ENCODE results near the gene AUTS2. TPM values are rescaled to one million over a fixed set of nuclear protein-coding genes. Genes with fewer than 3 reads are reported as not detected.

The AUTS2 gene
- polyA plus RNA-seq, 3 donors, result 0.08 to 0.35 TPM; not detected in 1

GRCh38 chr7:70837589-70837988, 1239.3 kb downstream of the AUTS2 start:
- Histone ChIP-seq H3K4me1 (ENCODE audit: control insufficient read depth in 1 of 2, insufficient read depth in 2 of 2, low read length in 2 of 2) (no peaks in the 10 kb centered on the region), H3K36me3 (replicated peaks in 1 of 2; ENCODE audit: control insufficient read depth in 1 of 2, insufficient read depth in 2 of 2, low read length in 2 of 2) (no peaks in the 10 kb centered on the region), H3K27ac (ENCODE audit: low read depth in 1 of 2, low read length in 2 of 2) (no peak overlapping the region), H3K9ac (ENCODE audit: insufficient read depth, low read length, poor library complexity, severe bottlenecking) (no peak overlapping the region), H3K4me3 (replicated peaks in 1 of 3; ENCODE audit: low read depth in 2 of 3, low read length in 3 of 3) (no peak overlapping the region), H4K20me1 (ENCODE audit: insufficient read depth, low read length) (no peaks in the 10 kb centered on the region), H3K79me2 (ENCODE audit: insufficient read depth, low read length) (no peaks in the 10 kb centered on the region), H2AFZ (ENCODE audit: insufficient read depth, low read depth, low read length, poor library complexity, severe bottlenecking) (no peak overlapping the region), H3K4me2 (replicated peaks; ENCODE audit: extremely low read depth, low read length, poor library complexity, severe bottlenecking) (no peak overlapping the region), H3K9me3 (replicated peaks in 1 of 2; ENCODE audit: control insufficient read depth in 1 of 2, insufficient read depth in 1 of 2, low read length in 2 of 2) (peaks cover 0 to 11% of the 10 kb centered on the region in 2 donors), H3K27me3 (ENCODE audit: control insufficient read depth in 2 of 2, insufficient read depth in 2 of 2, low read length in 2 of 2) (no peaks in the 10 kb centered on the region)
- 100% methylated on average over 1 of the region's 4 CpGs for WGBS (ENCODE audit: insufficient coverage)
- TF ChIP-seq CTCF (IDR thresholded peaks at IDR 0.05), result no peak
- no peak overlapping the region for H3K27ac Mint-ChIP-seq
- no peaks in the 10 kb centered on the region for H3K36me3 Mint-ChIP-seq
- no peaks in the 10 kb centered on the region for H3K4me1 Mint-ChIP-seq
- no peak overlapping the region for H3K4me3 Mint-ChIP-seq
- no peak for DNase-seq
- intact Hi-C loops (cut with micrococcal nuclease), result no loop called here
- peaks cover 0 to 5% (median 3%) of the 10 kb centered on the region in 3 donors for H3K27me3 Mint-ChIP-seq (ENCODE audit: low read depth in 3 of 3)
- H3K9me3 Mint-ChIP-seq, result peaks cover 2 to 15% (median 4%) of the 10 kb centered on the region in 7 donors

DNA sequence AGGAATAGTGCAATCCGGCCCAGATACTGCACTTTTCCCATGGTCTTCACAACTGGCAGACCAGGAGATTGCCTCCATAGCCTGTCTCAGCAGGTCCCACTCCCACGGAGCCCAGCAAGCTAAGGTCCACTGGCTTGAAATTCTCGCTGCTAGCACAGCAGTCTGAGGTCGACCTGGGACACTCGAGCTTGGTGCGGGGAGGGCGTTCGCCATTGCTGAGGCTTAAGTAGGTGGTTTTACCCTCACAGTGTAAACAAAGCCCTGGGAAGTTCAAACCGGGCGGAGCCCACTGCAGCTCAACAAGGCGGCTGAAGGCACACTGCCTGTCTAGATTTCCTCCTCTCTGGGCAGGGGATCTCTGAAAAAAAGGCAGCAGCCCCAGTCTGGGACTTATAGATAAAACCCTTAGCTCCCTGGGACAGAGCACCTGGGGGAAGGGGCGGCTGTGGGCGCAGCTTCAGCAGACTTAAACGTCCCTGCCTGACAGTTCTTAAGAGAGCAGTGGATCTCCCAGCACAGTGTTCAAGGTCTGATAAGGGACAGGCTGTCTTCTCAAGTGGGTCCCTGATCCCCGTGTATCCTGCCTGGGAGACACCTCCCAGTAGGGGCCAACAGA, 1240.1 kb downstream of the AUTS2 start:
- no peak overlapping the region for H3K4me3 Mint-ChIP-seq
- no peaks in the 10 kb centered on the region for H3K36me3 ChIP-seq (replicated peaks in 1 of 2; ENCODE audit: control insufficient read depth in 1 of 2, insufficient read depth in 2 of 2, low read length in 2 of 2)
- no peak overlapping the region for H3K27ac Mint-ChIP-seq
- no peak overlapping the region for H3K4me3 ChIP-seq (replicated peaks in 1 of 3; ENCODE audit: low read depth in 2 of 3, low read length in 3 of 3)
- no peaks in the 10 kb centered on the region for H3K27me3 ChIP-seq (ENCODE audit: control insufficient read depth in 2 of 2, insufficient read depth in 2 of 2, low read length in 2 of 2)
- no peak overlapping the region for H3K27ac ChIP-seq (ENCODE audit: low read depth in 1 of 2, low read length in 2 of 2)
- 87% methylated on average over 12 of the region's 15 CpGs for WGBS (ENCODE audit: insufficient coverage)
- DNase-seq, result no peak
- no peaks in the 10 kb centered on the region for H3K36me3 Mint-ChIP-seq
- H3K4me1 ChIP-seq (ENCODE audit: control insufficient read depth in 1 of 2, insufficient read depth in 2 of 2, low read length in 2 of 2), result no peaks in the 10 kb centered on the region
- no peaks in the 10 kb centered on the region for H3K4me1 Mint-ChIP-seq
- H2AFZ ChIP-seq (ENCODE audit: insufficient read depth, low read depth, low read length, poor library complexity, severe bottlenecking), result no peak overlapping the region
- H3K4me2 ChIP-seq (replicated peaks; ENCODE audit: extremely low read depth, low read length, poor library complexity, severe bottlenecking), result no peak overlapping the region
- peaks cover 0 to 11% of the 10 kb centered on the region in 2 donors for H3K9me3 ChIP-seq (replicated peaks in 1 of 2; ENCODE audit: control insufficient read depth in 1 of 2, insufficient read depth in 1 of 2, low read length in 2 of 2)
- peaks cover 0 to 4% (median 3%) of the 10 kb centered on the region in 3 donors for H3K27me3 Mint-ChIP-seq (ENCODE audit: low read depth in 3 of 3)
- no peak for TF ChIP-seq CTCF (IDR thresholded peaks at IDR 0.05)
- H4K20me1 ChIP-seq (ENCODE audit: insufficient read depth, low read length), result no peaks in the 10 kb centered on the region
- H3K9me3 Mint-ChIP-seq, result peaks cover 2 to 16% (median 4%) of the 10 kb centered on the region in 7 donors
- intact Hi-C loops (cut with micrococcal nuclease), result no loop called here
- no peak overlapping the region for H3K9ac ChIP-seq (ENCODE audit: insufficient read depth, low read length, poor library complexity, severe bottlenecking)
- H3K79me2 ChIP-seq (ENCODE audit: insufficient read depth, low read length), result no peaks in the 10 kb centered on the region

Small RNA genes within 50 kb of the gene (small RNA-seq; reads per million reads assigned to genes)
- gene AC073873.1 (ENCODE audit: insufficient read length, low read depth), result not detected

All from CD14-positive monocyte (primary cell).